Sigmoid colon (tissue), 4 donors: ENCODE data around the gene PPP4R3A.

Experiments
- POLR2A ChIP-seq, 2 donors: fragments of 450-650 bp; IDR thresholded peaks; one replicate each; pipeline ENCODE4 v1.6.1; 2016; ENCODE audit warnings: antibody characterized with exemption in 2 of 2, mild to moderate bottlenecking in 2 of 2, moderate library complexity in 2 of 2
- POLR2AphosphoS5 ChIP-seq, 4 donors: sonication (generic); formaldehyde crosslinking; IDR thresholded peaks; one replicate each; pipeline ENCODE4 v1.6.1; 2017; ENCODE audit warnings: antibody characterized with exemption in 4 of 4
- TF ChIP-seq, protein P1 (sequence below), 4 experiments: fragments of 450-650 bp in 3 of 4; fragments of 200-600 bp in 1 of 4; IDR thresholded peaks; one replicate each; pipeline ENCODE4 v1.5.1; 2016 to 2019; ENCODE audit warnings: antibody characterized with exemption in 4 of 4, mild to moderate bottlenecking in 3 of 4, moderate library complexity in 2 of 4

GRCh38 chr14:91444335-91445020, 65.6 kb downstream of the PPP4R3A start:
- TF ChIP-seq, protein P1, sequence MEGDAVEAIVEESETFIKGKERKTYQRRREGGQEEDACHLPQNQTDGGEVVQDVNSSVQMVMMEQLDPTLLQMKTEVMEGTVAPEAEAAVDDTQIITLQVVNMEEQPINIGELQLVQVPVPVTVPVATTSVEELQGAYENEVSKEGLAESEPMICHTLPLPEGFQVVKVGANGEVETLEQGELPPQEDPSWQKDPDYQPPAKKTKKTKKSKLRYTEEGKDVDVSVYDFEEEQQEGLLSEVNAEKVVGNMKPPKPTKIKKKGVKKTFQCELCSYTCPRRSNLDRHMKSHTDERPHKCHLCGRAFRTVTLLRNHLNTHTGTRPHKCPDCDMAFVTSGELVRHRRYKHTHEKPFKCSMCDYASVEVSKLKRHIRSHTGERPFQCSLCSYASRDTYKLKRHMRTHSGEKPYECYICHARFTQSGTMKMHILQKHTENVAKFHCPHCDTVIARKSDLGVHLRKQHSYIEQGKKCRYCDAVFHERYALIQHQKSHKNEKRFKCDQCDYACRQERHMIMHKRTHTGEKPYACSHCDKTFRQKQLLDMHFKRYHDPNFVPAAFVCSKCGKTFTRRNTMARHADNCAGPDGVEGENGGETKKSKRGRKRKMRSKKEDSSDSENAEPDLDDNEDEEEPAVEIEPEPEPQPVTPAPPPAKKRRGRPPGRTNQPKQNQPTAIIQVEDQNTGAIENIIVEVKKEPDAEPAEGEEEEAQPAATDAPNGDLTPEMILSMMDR (IDR thresholded peaks at IDR 0.05): no peak
- TF ChIP-seq POLR2AphosphoS5 (IDR thresholded peaks at IDR 0.05): no peak
- no peak for TF ChIP-seq POLR2A (IDR thresholded peaks at IDR 0.05)
